NCI-H2171 treated with DMSO at 0.1 percent for 48 hours (cell line): Measurements from ENCODE around the gene MLLT1.
A peak's percentile ranks its signal among the peaks of the same experiment; 100 is the strongest.

Source experiments
- DNase-seq: peaks from one replicate; lab custom pipeline; 2025; lab: John Stamatoyannopoulos, UW

MLLT1 gene

GRCh38 chr19:6259312-6259861 is 20.4 kb downstream of the MLLT1 start:
- DNase-seq: no peak

- DNase-seq: no peak
Measured at GRCh38 chr19:6258812-6259311, 20.9 kb downstream of the MLLT1 start.

GRCh38 chr19:6253954-6254733 is 25.6 kb downstream of the MLLT1 start:
- no peak for DNase-seq

GRCh38 chr19:6252066-6252465 is 27.7 kb downstream of the MLLT1 start:
- no peak for DNase-seq

GRCh38 chr19:6250909-6251308 is 28.9 kb downstream of the MLLT1 start:
- DNase-seq: no peak

GRCh38 chr19:6250024-6250615 is 29.7 kb downstream of the MLLT1 start:
- DNase-seq: no peak

- DNase-seq: no peak
Measured at GRCh38 chr19:6249296-6249695, 30.5 kb downstream of the MLLT1 start.

- no peak for DNase-seq
Measured at GRCh38 chr19:6248844-6249243, 30.9 kb downstream of the MLLT1 start.

- no peak for DNase-seq
Measured at GRCh38 chr19:6248341-6248740, 31.4 kb downstream of the MLLT1 start.

- DNase-seq: no peak
Measured at GRCh38 chr19:6247007-6247288, 32.8 kb downstream of the MLLT1 start.

GRCh38 chr19:6246174-6247006 is 33.4 kb downstream of the MLLT1 start:
- no peak for DNase-seq

- no peak for DNase-seq
Measured at GRCh38 chr19:6242677-6243076, 37.1 kb downstream of the MLLT1 start.

GRCh38 chr19:6241680-6242377 is 37.9 kb downstream of the MLLT1 start:
- DNase-seq: peak; percentile 88

GRCh38 chr19:6241056-6241455 is 38.7 kb downstream of the MLLT1 start:
- no peak for DNase-seq

- DNase-seq: peak; percentile 11
Measured at GRCh38 chr19:6239871-6240676, 39.7 kb downstream of the MLLT1 start.

GRCh38 chr19:6239401-6239844 is 40.4 kb downstream of the MLLT1 start:
- no peak for DNase-seq

GRCh38 chr19:6238643-6239281 is 41.0 kb downstream of the MLLT1 start:
- peak; percentile 62 for DNase-seq

- DNase-seq: no peak
Measured at GRCh38 chr19:6238256-6238642, 41.5 kb downstream of the MLLT1 start.

GRCh38 chr19:6236310-6237291 is 43.2 kb downstream of the MLLT1 start:
- DNase-seq: no peak
